Loucy (cell line): ENCODE data around the gene ABCA7.

Experiments used
- EZH2phosphoT487 ChIP-seq: fragments of 200-600 bp; IDR thresholded peaks from 2 replicates; pipeline ENCODE4 v1.6.1; 2018; ENCODE audit warnings: antibody characterized with exemption, mild to moderate bottlenecking, moderate library complexity, borderline replicate concordance
- TF ChIP-seq, protein P1 (sequence below): fragments of 200-600 bp; sonication (generic); conservative IDR thresholded peaks from 2 replicates; pipeline ENCODE4 v1.5.1; 2014; ENCODE audit warnings: mild to moderate bottlenecking, antibody characterized with exemption, low read length

GRCh38 chr19:1016647-1017114 lies 23.2 kb upstream of the ABCA7 start:
- TF ChIP-seq, protein P1, sequence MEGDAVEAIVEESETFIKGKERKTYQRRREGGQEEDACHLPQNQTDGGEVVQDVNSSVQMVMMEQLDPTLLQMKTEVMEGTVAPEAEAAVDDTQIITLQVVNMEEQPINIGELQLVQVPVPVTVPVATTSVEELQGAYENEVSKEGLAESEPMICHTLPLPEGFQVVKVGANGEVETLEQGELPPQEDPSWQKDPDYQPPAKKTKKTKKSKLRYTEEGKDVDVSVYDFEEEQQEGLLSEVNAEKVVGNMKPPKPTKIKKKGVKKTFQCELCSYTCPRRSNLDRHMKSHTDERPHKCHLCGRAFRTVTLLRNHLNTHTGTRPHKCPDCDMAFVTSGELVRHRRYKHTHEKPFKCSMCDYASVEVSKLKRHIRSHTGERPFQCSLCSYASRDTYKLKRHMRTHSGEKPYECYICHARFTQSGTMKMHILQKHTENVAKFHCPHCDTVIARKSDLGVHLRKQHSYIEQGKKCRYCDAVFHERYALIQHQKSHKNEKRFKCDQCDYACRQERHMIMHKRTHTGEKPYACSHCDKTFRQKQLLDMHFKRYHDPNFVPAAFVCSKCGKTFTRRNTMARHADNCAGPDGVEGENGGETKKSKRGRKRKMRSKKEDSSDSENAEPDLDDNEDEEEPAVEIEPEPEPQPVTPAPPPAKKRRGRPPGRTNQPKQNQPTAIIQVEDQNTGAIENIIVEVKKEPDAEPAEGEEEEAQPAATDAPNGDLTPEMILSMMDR: no peak
- no peak for TF ChIP-seq EZH2phosphoT487
